ENCODE measurements around the gene CDH12.
"Not testable (repeated sequence)": the region's sequence is repeated elsewhere in the genome, so short reads cannot be mapped to it uniquely, and the experiment has no call there.

- not testable (repeated sequence) for TF ChIP-seq EZH2 (IDR thresholded peaks at IDR 0.05; ENCODE audit: borderline replicate concordance, low read length)
- TF ChIP-seq, protein P1, sequence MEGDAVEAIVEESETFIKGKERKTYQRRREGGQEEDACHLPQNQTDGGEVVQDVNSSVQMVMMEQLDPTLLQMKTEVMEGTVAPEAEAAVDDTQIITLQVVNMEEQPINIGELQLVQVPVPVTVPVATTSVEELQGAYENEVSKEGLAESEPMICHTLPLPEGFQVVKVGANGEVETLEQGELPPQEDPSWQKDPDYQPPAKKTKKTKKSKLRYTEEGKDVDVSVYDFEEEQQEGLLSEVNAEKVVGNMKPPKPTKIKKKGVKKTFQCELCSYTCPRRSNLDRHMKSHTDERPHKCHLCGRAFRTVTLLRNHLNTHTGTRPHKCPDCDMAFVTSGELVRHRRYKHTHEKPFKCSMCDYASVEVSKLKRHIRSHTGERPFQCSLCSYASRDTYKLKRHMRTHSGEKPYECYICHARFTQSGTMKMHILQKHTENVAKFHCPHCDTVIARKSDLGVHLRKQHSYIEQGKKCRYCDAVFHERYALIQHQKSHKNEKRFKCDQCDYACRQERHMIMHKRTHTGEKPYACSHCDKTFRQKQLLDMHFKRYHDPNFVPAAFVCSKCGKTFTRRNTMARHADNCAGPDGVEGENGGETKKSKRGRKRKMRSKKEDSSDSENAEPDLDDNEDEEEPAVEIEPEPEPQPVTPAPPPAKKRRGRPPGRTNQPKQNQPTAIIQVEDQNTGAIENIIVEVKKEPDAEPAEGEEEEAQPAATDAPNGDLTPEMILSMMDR (IDR thresholded peaks at IDR 0.05; ENCODE audit: low read length) = not testable (repeated sequence)
Measured at GRCh38 chr5:22315052-22315451, 538.1 kb downstream of the CDH12 start.

Data from OCI-LY1 (cell line).